Mesodermal cell (in vitro differentiated cells): ENCODE measurements around the gene ATP2B1.
"Not testable (repeated sequence)": the region's sequence is repeated elsewhere in the genome, so short reads cannot be mapped to it uniquely, and the experiment has no call there.

Experiments
- H3K27ac ChIP-seq: 2 replicates; pipeline ENCODE4 v1.7.0; 2013; ENCODE audit warnings: mild to moderate bottlenecking, low read depth, low read length, moderate library complexity; ENCODE audit not compliant: severe bottlenecking
- H3K36me3 ChIP-seq: 2 replicates; pipeline ENCODE4 v1.7.1; 2013; ENCODE audit warnings: mild to moderate bottlenecking, low read length, moderate library complexity; ENCODE audit not compliant: control insufficient read depth, insufficient read depth
- H3K4me1 ChIP-seq: one replicate; pipeline ENCODE4 v1.7.1; 2013; ENCODE audit warnings: mild to moderate bottlenecking, low read length; ENCODE audit not compliant: insufficient read depth, control insufficient read depth, poor library complexity, severe bottlenecking
- H3K4me3 ChIP-seq: 2 replicates; pipeline ENCODE4 v1.7.0; 2013; ENCODE audit warnings: low read length, control low read depth, mild to moderate bottlenecking; ENCODE audit not compliant: insufficient read depth, poor library complexity, severe bottlenecking; ENCODE audit errors: extremely low read depth
- H3K9me3 ChIP-seq: 2 replicates; pipeline ENCODE4 v1.7.1; 2013; ENCODE audit warnings: mild to moderate bottlenecking, low read length, moderate library complexity; ENCODE audit not compliant: control insufficient read depth
- WGBS, 2 experiments: methylation state at CpG; one replicate each; pipeline ENCODE4 v1.1.5; 2013; ENCODE audit warnings: missing lambda C conversion rate in 2 of 2; ENCODE audit not compliant: insufficient coverage in 2 of 2; 5-methylcytosine and 5-hydroxymethylcytosine counted together

Gene ATP2B1

DNA sequence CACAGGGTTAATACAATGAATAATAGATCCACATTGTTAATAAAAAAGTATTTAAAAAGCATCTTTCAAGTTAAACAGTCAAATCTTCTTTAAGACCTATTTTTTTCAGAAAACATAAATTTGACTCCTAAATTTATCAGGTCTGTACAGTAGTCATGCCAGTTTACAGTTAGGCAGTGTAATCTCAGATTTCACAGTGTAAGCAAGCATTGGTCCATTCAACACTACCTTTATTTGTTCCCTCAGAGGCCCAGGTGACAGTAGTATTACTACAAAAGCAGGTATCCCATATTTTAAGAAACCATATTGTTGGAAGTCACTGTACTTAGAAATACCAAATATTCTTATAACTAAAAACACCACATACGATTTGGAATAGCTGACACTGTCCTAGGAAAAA, 6.1 kb downstream of the ATP2B1 start:
- H3K4me1 ChIP-seq = peaks cover 5% of the 10 kb centered on the region
- H3K27ac ChIP-seq = no peak overlapping the region
- H3K4me3 ChIP-seq = no peak overlapping the region
- WGBS, 2 experiments = no CpG with 5 or more reads among the region's 1 CpG
- H3K36me3 ChIP-seq = no peaks in the 10 kb centered on the region
- no peaks in the 10 kb centered on the region for H3K9me3 ChIP-seq

DNA sequence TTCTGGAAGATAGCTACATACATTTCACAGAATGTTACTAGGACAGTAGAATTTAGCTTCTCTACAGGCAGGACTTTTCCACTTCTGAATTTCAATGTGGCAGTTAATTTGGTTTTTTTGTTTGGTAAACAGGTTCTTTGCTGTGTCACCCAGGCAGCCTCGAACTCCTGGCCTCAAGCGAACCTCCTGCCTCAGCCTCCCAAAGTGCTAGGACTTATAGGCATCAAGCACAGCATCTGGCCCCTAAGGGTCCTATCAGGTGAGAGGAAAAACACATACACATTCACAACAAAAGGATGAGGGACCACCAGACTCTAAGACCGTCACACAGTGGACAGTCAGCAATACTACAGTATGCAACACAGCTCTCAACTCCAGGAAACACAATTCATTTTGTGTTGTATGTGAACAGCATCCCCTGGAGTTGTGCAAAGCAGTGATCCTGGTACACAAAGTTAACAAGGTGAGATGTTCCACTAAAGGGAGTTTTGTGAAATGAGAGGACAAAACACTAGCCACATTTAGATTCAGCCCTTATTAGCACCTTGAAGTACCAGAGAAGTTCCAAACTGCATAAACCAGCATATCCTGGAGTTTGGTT, 6.9 kb downstream of the ATP2B1 start:
- Histone ChIP-seq H3K4me1 (peaks cover under 1% of the 10 kb centered on the region), H3K36me3 (no peaks in the 10 kb centered on the region)
- WGBS, 2 experiments = 88 to 100% methylated on average over 1 to 2 of the region's 3 CpGs

DNA sequence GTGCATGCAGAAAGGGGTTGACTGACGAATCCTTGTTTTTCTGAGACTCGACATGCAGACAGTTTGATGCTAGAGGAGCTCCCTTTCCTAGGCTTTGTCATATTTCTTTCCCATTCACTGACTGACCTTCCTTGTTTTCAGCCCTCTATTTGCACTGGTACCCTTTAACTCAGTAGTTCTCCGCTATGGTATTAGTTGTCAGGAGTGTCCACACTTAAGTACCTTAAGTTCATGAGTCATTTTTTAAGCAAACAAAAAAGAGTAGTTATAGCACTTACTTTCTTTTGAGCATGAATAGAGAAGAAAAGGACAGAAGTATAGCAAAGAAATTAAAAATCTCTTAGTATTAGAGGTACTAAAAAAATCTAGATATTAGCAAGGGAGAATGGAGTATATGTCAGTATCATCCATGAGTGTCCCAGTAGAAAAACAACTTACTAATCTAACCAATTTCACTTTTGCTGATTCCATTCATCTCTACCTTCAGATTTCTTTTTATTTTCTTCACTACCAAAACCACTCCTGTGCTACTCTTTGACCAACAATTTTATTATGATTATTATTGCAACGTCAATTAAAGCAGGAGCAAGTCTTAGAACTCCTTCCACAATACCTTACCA, 8.3 kb downstream of the ATP2B1 start:
- Histone ChIP-seq H3K4me1 (no peaks in the 10 kb centered on the region), H3K9me3 (no peaks in the 10 kb centered on the region), H3K27ac (no peak overlapping the region), H3K36me3 (no peaks in the 10 kb centered on the region), H3K4me3 (no peak overlapping the region)
- 86 to 97% methylated on average over 2 to 3 of the region's 4 CpGs for WGBS, 2 experiments

More for the DNA sequence above, 6.9 kb downstream of the ATP2B1 start:
- Histone ChIP-seq H3K4me3 (no peak overlapping the region), H3K9me3 (no peaks in the 10 kb centered on the region), H3K27ac (no peak overlapping the region)

DNA sequence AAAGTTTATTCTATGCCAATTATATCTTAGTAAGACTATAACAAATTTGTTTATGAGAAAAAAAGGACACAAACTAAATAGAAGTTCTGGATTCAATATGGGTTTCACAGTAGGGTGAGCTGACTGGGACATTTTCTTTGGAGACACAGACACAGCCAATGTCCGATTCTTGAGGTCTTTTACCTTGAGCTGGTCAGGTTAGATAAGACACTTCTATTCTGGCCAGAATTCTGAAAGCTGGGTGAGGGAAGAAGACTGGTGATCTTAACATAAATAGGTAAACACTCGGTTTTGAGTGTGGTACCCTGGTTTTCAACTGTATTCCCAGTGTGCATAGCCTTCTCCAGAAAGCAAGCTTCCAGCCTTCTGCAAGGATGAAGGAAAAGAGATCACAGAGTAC, 10.0 kb downstream of the ATP2B1 start:
- H3K36me3 ChIP-seq = no peaks in the 10 kb centered on the region
- no peak overlapping the region for H3K4me3 ChIP-seq
- H3K9me3 ChIP-seq = no peaks in the 10 kb centered on the region
- 78 to 80% methylated on average over 1 of the region's 2 CpGs for WGBS, 2 experiments
- peaks cover 12% of the 10 kb centered on the region for H3K4me1 ChIP-seq
- no peak overlapping the region for H3K27ac ChIP-seq

DNA sequence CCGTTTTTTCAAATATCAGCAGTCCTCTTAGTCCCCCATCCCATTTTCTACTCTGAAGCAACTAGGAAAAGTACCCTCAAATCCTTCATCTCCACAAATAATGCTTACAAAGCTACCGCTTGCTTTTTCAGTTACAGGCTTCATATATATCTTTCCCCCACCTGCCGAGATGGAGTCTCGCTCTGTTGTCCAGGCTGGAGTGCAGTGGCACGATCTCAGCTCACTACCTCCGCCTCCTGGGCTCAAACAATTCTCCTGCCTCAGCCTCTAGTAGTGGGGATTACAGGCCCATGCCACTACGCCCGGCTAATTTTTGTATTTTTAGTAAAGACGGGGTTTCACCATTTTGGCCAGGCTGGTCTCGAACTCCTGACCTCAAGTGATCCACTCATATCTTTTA, 10.9 kb downstream of the ATP2B1 start:
- not testable (repeated sequence) for H3K36me3 ChIP-seq, H3K27ac ChIP-seq, H3K9me3 ChIP-seq, H3K4me3 ChIP-seq
- WGBS, 2 experiments = 96 to 98% methylated on average over 8 to 10 of the region's 10 CpGs
- H3K4me1 ChIP-seq = peaks cover 20% of the 10 kb centered on the region

DNA sequence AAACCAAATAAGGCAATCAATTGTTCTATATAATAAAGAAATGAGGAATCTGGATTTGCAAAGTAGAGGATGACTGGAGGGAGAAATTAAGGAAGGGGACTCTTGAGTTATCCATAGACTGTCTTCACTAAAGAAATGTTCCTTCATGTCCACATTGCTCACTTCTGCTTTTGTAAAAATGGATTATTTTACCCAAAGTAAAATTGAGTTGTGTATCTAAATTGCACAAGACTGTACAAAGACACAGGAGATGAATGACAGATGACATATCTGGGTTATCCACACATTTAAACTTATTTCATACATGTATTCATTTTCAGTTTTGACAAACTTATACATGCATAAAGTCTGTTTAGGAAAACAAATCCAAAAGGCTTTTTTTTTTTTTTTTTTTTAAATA, 11.3 kb downstream of the ATP2B1 start:
- H3K27ac ChIP-seq = no peak overlapping the region
- no peaks in the 10 kb centered on the region for H3K36me3 ChIP-seq
- H3K4me1 ChIP-seq = peaks cover 20% of the 10 kb centered on the region
- H3K4me3 ChIP-seq = no peak overlapping the region
- H3K9me3 ChIP-seq = no peaks in the 10 kb centered on the region

DNA sequence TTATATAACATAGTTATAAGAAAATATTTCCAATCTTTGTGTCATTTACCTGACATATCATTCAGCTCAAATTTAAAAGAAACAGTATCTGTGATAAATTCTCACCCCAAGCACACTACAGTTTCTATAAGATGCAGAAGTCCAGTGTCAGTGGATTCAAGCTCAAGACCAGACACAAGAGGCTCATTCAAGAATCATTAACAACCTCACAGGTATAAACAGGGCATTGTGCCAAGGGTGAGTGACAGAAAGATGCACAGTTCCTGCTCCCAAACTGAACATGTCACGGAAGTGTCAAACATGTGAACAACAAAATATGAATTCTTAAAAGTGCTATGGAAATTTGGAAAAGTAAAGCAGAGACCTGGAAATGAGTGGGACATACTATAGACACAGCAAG, 12.8 kb downstream of the ATP2B1 start:
- no peak overlapping the region for H3K4me3 ChIP-seq
- no peaks in the 10 kb centered on the region for H3K9me3 ChIP-seq
- H3K36me3 ChIP-seq = no peaks in the 10 kb centered on the region
- peaks cover 20% of the 10 kb centered on the region for H3K4me1 ChIP-seq
- H3K27ac ChIP-seq = no peak overlapping the region
- WGBS, 2 experiments = 100% methylated on average over 1 of the region's 1 CpG; no CpG with 5 or more reads in 1 of the 2 experiments

DNA sequence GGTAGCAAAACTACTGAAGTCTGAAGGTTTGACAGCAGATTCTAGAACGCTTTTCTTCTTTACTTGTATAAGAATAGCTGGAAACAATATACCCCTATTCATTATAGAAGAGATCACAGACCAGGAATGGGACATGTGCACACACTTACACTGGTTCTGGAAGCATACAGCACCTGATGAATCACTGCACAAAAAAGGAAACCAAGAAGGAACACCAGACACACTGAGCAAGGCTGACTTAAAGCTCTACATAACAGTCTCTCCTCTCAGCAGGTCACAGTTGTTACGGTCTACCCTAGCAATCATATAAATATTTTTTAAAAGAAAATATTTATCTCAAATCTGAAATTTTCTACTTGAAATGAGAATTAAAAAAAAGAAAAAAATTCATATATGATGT, 13.5 kb downstream of the ATP2B1 start:
- H3K4me1 ChIP-seq = peaks cover 20% of the 10 kb centered on the region
- H3K36me3 ChIP-seq = no peaks in the 10 kb centered on the region
- H3K27ac ChIP-seq = no peak overlapping the region
- H3K9me3 ChIP-seq = no peaks in the 10 kb centered on the region
- no peak overlapping the region for H3K4me3 ChIP-seq
- no CpG with 5 or more reads among the region's 2 CpGs for WGBS, 2 experiments

DNA sequence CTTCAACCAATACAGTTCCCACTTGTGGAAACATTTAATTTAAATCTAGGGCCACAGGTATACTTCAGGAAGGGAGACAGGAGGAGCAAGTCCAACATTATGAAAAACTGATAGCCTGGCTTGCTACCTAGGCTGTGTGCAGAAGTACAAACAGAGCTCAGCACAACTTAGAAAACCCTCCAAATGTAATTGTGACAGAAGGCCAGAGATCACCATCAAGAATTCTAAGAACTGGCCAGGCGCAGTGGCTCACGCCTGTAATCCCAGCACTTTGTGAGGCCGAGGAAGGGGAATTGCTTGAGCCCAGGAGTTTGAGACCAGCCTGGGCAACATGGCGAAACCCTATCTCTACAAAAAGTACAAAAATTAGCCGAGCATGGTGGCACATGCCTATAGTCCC, 14.1 kb downstream of the ATP2B1 start:
- Histone ChIP-seq H3K27ac (no peak overlapping the region), H3K9me3 (no peaks in the 10 kb centered on the region), H3K4me1 (peaks cover 20% of the 10 kb centered on the region), H3K4me3 (no peak overlapping the region), H3K36me3 (no peaks in the 10 kb centered on the region)
- 78 to 84% methylated on average over 5 of the region's 5 CpGs for WGBS, 2 experiments

DNA sequence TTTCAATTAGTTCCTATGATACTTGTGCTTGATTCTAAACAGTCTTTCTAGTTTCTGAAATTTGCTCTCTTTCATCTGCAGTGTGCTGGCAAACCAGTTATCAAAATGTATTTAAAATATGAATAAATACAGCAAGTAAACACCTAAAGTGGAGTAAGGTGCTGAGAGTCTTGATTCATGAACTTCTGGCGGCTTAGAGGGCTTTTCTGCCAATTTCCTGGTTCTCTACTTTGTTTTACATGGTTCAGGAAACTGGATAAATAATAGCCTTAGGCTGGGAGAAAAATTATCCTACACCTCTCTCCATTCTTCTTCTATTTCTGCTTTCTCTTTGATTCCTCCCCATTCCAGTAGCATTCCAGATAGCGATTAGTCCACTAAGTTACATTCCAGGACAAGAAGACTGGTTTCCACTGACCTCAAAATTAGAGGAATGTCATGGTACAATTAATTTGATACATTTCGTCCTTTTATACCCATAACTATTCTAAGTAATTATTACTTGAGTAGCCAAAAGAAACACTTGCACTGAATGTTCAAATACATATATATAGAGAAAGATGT, 14.9 kb downstream of the ATP2B1 start:
- Histone ChIP-seq H3K4me3 (no peak overlapping the region), H3K9me3 (no peaks in the 10 kb centered on the region), H3K27ac (no peak overlapping the region), H3K4me1 (peaks cover 20% of the 10 kb centered on the region), H3K36me3 (no peaks in the 10 kb centered on the region)
- 100% methylated on average over 1 of the region's 3 CpGs; no CpG with 5 or more reads in 1 of the 2 experiments for WGBS, 2 experiments

DNA sequence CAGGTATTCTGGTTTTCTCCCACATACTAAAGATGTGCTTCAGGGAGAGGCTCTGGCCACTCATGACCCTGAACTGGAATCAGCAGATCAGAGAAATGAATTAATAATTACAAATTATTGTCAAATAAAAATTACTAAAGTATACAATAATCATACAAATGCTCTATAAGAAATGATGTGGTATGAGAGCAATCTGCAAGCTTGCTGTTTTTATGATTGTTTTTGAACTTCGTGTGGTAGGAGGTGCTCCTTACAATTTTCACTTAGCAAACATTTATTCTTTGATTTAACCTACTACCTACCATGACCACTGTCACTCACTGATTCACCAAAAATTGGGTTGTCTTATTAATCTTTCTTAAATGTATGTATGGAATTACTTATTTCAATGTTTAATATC, 16.2 kb downstream of the ATP2B1 start:
- Histone ChIP-seq H3K36me3 (no peaks in the 10 kb centered on the region), H3K4me1 (peaks cover 20% of the 10 kb centered on the region), H3K27ac (no peak overlapping the region), H3K9me3 (no peaks in the 10 kb centered on the region), H3K4me3 (no peak overlapping the region)
- no CpG with 5 or more reads among the region's 1 CpG for WGBS, 2 experiments
